GM23338 (cell line): ENCODE results near the gene MAP2K5. TPM values are rescaled to one million over a fixed set of nuclear protein-coding genes. Genes with fewer than 3 reads are reported as not detected.

Experiments
- ATAC-seq: fragments of 200-7000 bp; cut with Tn5 transposase; 3 replicates; pipeline ENCODE4 v1.9.1; 2020
- DNase-seq: peaks from one replicate; pipeline ENCODE4 v3.0.0-alpha.2; 2015; ENCODE audit warnings: low spot score
- H2AFZ ChIP-seq: fragments of 200-600 bp; sonication (generic); 2 replicates; pipeline ENCODE4 v1.8.0; 2016; ENCODE audit warnings: antibody characterized with exemption, mild to moderate bottlenecking, moderate library complexity
- H3F3A ChIP-seq: fragments of 200-600 bp; sonication (generic); replicated peaks from 2 replicates; pipeline ENCODE4 v1.8.0; 2017; ENCODE audit warnings: antibody characterized with exemption, mixed run types, low read depth
- H3K27ac ChIP-seq: fragments of 200-600 bp; sonication (generic); 2 replicates; pipeline ENCODE4 v1.6.1; 2016; ENCODE audit warnings: low read depth
- H3K27me3 ChIP-seq: fragments of 200-600 bp; sonication (generic); 2 replicates; pipeline ENCODE4 v1.8.0; 2016; ENCODE audit warnings: mild to moderate bottlenecking, mixed run types, moderate library complexity; ENCODE audit not compliant: insufficient read depth
- H3K36me3 ChIP-seq: fragments of 200-600 bp; sonication (generic); 2 replicates; pipeline ENCODE4 v1.8.0; 2016; ENCODE audit warnings: mild to moderate bottlenecking; ENCODE audit not compliant: insufficient read depth
- H3K4me1 ChIP-seq: fragments of 200-600 bp; sonication (generic); 2 replicates; pipeline ENCODE4 v1.8.0; 2016; ENCODE audit warnings: mild to moderate bottlenecking, moderate library complexity; ENCODE audit not compliant: insufficient read depth
- H3K4me2 ChIP-seq: fragments of 200-600 bp; sonication (generic); 2 replicates; pipeline ENCODE4 v1.7.1; 2017; ENCODE audit warnings: mixed run types
- H3K4me3 ChIP-seq: fragments of 200-600 bp; sonication (generic); 2 replicates; pipeline ENCODE4 v1.6.1; 2016; ENCODE audit warnings: mixed run types
- H3K79me2 ChIP-seq: fragments of 200-600 bp; sonication (generic); replicated peaks from 2 replicates; pipeline ENCODE4 v1.8.0; 2017; ENCODE audit warnings: mild to moderate bottlenecking; ENCODE audit not compliant: insufficient read depth
- H3K9me2 ChIP-seq: fragments of 200-600 bp; sonication (generic); 2 replicates; pipeline ENCODE4 v1.8.0; 2017; ENCODE audit not compliant: insufficient read depth
- H4K20me1 ChIP-seq: fragments of 200-600 bp; sonication (generic); replicated peaks from 2 replicates; pipeline ENCODE4 v1.8.0; 2017; ENCODE audit warnings: mild to moderate bottlenecking; ENCODE audit not compliant: insufficient read depth
- H3K27ac Mint-ChIP-seq: 2 replicates; pipeline ENCODE4 v1.8.0; 2020; ENCODE audit warnings: inconsistent platforms, mild to moderate bottlenecking, moderate library complexity, mixed read lengths
- H3K27me3 Mint-ChIP-seq: 3 replicates; pipeline ENCODE4 v1.8.0; 2022; ENCODE audit warnings: low read depth, mild to moderate bottlenecking, moderate library complexity, mixed read lengths, inconsistent platforms; ENCODE audit not compliant: insufficient read depth, poor library complexity
- H3K36me3 Mint-ChIP-seq: 3 replicates; pipeline ENCODE4 v1.8.0; 2021; ENCODE audit warnings: low read depth, mild to moderate bottlenecking, inconsistent platforms, moderate library complexity, mixed read lengths
- H3K4me1 Mint-ChIP-seq: 3 replicates; pipeline ENCODE4 v1.8.0; 2020; ENCODE audit warnings: mild to moderate bottlenecking, inconsistent platforms, mixed read lengths
- H3K4me3 Mint-ChIP-seq: 3 replicates; pipeline ENCODE4 v1.8.0; 2021; ENCODE audit warnings: moderate library complexity, mild to moderate bottlenecking, inconsistent platforms, mixed read lengths
- H3K9me3 Mint-ChIP-seq: 3 replicates; pipeline ENCODE4 v1.8.0; 2020; ENCODE audit warnings: moderate library complexity, mild to moderate bottlenecking, inconsistent platforms, mixed read lengths
- CREB1 ChIP-seq: fragments of 250-450 bp; sonication (Bioruptor Pico); IDR thresholded peaks from 2 replicates; pipeline ENCODE4 v1.5.0; 2020; ENCODE audit warnings: low read depth, mild to moderate bottlenecking, moderate library complexity
- EZH2 ChIP-seq: fragments of 200-600 bp; sonication (generic); IDR thresholded peaks from one replicate; pipeline ENCODE4 v1.8.0; 2017; ENCODE audit warnings: antibody characterized with exemption, mild to moderate bottlenecking, low read depth; ENCODE audit not compliant: unreplicated experiment
- EZH2phosphoT487 ChIP-seq: fragments of 200-600 bp; sonication (generic); IDR thresholded peaks from one replicate; pipeline ENCODE4 v1.8.1; 2018; ENCODE audit warnings: antibody characterized with exemption; ENCODE audit not compliant: unreplicated experiment
- JUNB ChIP-seq: IDR thresholded peaks from one replicate; pipeline ENCODE4 v1.6.1; 2016; ENCODE audit warnings: antibody characterized with exemption; ENCODE audit not compliant: unreplicated experiment
- NANOG ChIP-seq: IDR thresholded peaks from 2 replicates; pipeline ENCODE4 v1.6.1; 2016; ENCODE audit warnings: antibody characterized with exemption, borderline replicate concordance
- POLR2AphosphoS5 ChIP-seq: IDR thresholded peaks from 2 replicates; pipeline ENCODE4 v1.6.1; 2016; ENCODE audit warnings: antibody characterized with exemption, low read depth
- STAT1 ChIP-seq: IDR thresholded peaks from one replicate; pipeline ENCODE4 v1.6.1; 2016; ENCODE audit warnings: antibody characterized with exemption; ENCODE audit not compliant: unreplicated experiment
- ZNF114 ChIP-seq: fragments of 250-450 bp; sonication (Bioruptor Pico); IDR thresholded peaks from 2 replicates; pipeline ENCODE4 v1.5.0; 2020; ENCODE audit warnings: mild to moderate bottlenecking, moderate library complexity
- ZNF331 ChIP-seq: fragments of 250-450 bp; sonication (Bioruptor Pico); IDR thresholded peaks from 2 replicates; pipeline ENCODE4 v1.5.0; 2020; ENCODE audit warnings: low read depth, mild to moderate bottlenecking, moderate library complexity
- polyA plus RNA-seq: library from polyadenylated mRNA; unstranded; fragments of >200 nt; fragmentation: Nextera tagmentation; extraction: Ambion mirVana; gene quantifications from 2 replicates; pipeline ENCODE4 v1.2.1, GENCODE V29; 2016
- total RNA-seq: library from RNA; depleted of rRNA; stranded (reverse); fragments of >200 nt; shearing (Covaris generic); gene quantifications from 2 replicates; pipeline ENCODE4 v1.2.3, GENCODE V29; 2014
- TF ChIP-seq, protein P1 (sequence below): fragments of 250-450 bp; sonication (Bioruptor Pico); IDR thresholded peaks from 2 replicates; pipeline ENCODE4 v1.5.0; 2020; ENCODE audit warnings: mild to moderate bottlenecking, moderate library complexity
- TF ChIP-seq, protein P2 (sequence below), 2 experiments: fragments of 200-600 bp in 1 of 2; sonication (generic) in 1 of 2; conservative IDR thresholded peaks; 2 replicates each; pipeline versions ENCODE4 v1.5.1 to v1.6.1; 2016 to 2017; ENCODE audit warnings: antibody characterized with exemption in 2 of 2, low read depth in 2 of 2, mild to moderate bottlenecking in 2 of 2, moderate library complexity in 1 of 2
- TF ChIP-seq, protein P3 (sequence below): IDR thresholded peaks from 2 replicates; pipeline ENCODE4 v1.6.1; 2016; ENCODE audit warnings: antibody characterized with exemption
- TF ChIP-seq, protein P4 (sequence below): IDR thresholded peaks from one replicate; pipeline ENCODE4 v1.6.1; 2018; ENCODE audit warnings: antibody characterized with exemption; ENCODE audit not compliant: unreplicated experiment

Gene MAP2K5
- total and polyA plus RNA-seq, 2 experiments from 2014 or later = 6.5 to 13.6 TPM

DNA sequence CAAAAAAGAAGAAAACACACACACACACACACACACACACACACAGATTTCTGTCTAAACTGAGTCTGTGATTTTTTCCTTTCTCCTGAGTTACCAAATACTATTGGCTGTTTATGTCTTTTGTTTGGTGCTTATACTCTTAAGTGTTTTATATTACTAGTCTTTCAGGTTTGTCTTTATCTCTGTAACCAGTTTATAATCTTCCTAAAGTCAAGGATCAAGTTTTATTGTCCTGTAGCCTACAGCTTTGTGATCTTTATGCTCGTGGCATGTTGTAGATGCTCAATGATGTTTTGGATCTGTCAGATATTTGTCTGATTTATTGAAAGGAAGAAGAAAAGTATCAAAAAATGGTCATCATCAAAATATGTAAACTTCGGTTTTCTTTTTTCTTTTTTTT, 4.6 kb downstream of the MAP2K5 start:
- TF ChIP-seq POLR2AphosphoS5 (no peak), EZH2phosphoT487 (no peak), ZNF114 (CRISPR knock-in tag) (no peak), EZH2 (no peak), STAT1 (no peak), JUNB (no peak), ZNF331 (CRISPR knock-in tag) (no peak), NANOG (no peak), CREB1 (CRISPR knock-in tag) (no peak)
- TF ChIP-seq, protein P1, sequence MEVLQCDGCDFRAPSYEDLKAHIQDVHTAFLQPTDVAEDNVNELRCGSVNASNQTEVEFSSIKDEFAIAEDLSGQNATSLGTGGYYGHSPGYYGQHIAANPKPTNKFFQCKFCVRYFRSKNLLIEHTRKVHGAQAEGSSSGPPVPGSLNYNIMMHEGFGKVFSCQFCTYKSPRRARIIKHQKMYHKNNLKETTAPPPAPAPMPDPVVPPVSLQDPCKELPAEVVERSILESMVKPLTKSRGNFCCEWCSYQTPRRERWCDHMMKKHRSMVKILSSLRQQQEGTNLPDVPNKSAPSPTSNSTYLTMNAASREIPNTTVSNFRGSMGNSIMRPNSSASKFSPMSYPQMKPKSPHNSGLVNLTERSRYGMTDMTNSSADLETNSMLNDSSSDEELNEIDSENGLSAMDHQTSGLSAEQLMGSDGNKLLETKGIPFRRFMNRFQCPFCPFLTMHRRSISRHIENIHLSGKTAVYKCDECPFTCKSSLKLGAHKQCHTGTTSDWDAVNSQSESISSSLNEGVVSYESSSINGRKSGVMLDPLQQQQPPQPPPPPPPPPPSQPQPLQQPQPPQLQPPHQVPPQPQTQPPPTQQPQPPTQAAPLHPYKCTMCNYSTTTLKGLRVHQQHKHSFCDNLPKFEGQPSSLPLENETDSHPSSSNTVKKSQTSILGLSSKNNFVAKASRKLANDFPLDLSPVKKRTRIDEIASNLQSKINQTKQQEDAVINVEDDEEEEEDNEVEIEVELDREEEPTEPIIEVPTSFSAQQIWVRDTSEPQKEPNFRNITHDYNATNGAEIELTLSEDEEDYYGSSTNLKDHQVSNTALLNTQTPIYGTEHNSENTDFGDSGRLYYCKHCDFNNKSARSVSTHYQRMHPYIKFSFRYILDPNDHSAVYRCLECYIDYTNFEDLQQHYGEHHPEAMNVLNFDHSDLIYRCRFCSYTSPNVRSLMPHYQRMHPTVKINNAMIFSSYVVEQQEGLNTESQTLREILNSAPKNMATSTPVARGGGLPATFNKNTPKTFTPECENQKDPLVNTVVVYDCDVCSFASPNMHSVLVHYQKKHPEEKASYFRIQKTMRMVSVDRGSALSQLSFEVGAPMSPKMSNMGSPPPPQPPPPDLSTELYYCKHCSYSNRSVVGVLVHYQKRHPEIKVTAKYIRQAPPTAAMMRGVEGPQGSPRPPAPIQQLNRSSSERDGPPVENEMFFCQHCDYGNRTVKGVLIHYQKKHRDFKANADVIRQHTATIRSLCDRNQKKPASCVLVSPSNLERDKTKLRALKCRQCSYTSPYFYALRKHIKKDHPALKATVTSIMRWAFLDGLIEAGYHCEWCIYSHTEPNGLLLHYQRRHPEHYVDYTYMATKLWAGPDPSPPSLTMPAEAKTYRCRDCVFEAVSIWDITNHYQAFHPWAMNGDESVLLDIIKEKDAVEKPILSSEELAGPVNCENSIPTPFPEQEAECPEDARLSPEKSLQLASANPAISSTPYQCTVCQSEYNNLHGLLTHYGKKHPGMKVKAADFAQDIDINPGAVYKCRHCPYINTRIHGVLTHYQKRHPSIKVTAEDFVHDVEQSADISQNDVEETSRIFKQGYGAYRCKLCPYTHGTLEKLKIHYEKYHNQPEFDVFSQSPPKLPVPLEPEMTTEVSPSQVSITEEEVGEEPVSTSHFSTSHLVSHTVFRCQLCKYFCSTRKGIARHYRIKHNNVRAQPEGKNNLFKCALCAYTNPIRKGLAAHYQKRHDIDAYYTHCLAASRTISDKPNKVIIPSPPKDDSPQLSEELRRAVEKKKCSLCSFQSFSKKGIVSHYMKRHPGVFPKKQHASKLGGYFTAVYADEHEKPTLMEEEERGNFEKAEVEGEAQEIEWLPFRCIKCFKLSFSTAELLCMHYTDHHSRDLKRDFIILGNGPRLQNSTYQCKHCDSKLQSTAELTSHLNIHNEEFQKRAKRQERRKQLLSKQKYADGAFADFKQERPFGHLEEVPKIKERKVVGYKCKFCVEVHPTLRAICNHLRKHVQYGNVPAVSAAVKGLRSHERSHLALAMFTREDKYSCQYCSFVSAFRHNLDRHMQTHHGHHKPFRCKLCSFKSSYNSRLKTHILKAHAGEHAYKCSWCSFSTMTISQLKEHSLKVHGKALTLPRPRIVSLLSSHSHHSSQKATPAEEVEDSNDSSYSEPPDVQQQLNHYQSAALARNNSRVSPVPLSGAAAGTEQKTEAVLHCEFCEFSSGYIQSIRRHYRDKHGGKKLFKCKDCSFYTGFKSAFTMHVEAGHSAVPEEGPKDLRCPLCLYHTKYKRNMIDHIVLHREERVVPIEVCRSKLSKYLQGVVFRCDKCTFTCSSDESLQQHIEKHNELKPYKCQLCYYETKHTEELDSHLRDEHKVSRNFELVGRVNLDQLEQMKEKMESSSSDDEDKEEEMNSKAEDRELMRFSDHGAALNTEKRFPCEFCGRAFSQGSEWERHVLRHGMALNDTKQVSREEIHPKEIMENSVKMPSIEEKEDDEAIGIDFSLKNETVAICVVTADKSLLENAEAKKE (CRISPR knock-in tag) = no peak
- TF ChIP-seq, protein P2, sequence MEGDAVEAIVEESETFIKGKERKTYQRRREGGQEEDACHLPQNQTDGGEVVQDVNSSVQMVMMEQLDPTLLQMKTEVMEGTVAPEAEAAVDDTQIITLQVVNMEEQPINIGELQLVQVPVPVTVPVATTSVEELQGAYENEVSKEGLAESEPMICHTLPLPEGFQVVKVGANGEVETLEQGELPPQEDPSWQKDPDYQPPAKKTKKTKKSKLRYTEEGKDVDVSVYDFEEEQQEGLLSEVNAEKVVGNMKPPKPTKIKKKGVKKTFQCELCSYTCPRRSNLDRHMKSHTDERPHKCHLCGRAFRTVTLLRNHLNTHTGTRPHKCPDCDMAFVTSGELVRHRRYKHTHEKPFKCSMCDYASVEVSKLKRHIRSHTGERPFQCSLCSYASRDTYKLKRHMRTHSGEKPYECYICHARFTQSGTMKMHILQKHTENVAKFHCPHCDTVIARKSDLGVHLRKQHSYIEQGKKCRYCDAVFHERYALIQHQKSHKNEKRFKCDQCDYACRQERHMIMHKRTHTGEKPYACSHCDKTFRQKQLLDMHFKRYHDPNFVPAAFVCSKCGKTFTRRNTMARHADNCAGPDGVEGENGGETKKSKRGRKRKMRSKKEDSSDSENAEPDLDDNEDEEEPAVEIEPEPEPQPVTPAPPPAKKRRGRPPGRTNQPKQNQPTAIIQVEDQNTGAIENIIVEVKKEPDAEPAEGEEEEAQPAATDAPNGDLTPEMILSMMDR (conservative IDR thresholded peaks at IDR 0.05; ENCODE audit: low read depth in 2 of 2) = no peak
- TF ChIP-seq, protein P3, sequence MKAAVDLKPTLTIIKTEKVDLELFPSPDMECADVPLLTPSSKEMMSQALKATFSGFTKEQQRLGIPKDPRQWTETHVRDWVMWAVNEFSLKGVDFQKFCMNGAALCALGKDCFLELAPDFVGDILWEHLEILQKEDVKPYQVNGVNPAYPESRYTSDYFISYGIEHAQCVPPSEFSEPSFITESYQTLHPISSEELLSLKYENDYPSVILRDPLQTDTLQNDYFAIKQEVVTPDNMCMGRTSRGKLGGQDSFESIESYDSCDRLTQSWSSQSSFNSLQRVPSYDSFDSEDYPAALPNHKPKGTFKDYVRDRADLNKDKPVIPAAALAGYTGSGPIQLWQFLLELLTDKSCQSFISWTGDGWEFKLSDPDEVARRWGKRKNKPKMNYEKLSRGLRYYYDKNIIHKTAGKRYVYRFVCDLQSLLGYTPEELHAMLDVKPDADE = no peak
- TF ChIP-seq, protein P4, sequence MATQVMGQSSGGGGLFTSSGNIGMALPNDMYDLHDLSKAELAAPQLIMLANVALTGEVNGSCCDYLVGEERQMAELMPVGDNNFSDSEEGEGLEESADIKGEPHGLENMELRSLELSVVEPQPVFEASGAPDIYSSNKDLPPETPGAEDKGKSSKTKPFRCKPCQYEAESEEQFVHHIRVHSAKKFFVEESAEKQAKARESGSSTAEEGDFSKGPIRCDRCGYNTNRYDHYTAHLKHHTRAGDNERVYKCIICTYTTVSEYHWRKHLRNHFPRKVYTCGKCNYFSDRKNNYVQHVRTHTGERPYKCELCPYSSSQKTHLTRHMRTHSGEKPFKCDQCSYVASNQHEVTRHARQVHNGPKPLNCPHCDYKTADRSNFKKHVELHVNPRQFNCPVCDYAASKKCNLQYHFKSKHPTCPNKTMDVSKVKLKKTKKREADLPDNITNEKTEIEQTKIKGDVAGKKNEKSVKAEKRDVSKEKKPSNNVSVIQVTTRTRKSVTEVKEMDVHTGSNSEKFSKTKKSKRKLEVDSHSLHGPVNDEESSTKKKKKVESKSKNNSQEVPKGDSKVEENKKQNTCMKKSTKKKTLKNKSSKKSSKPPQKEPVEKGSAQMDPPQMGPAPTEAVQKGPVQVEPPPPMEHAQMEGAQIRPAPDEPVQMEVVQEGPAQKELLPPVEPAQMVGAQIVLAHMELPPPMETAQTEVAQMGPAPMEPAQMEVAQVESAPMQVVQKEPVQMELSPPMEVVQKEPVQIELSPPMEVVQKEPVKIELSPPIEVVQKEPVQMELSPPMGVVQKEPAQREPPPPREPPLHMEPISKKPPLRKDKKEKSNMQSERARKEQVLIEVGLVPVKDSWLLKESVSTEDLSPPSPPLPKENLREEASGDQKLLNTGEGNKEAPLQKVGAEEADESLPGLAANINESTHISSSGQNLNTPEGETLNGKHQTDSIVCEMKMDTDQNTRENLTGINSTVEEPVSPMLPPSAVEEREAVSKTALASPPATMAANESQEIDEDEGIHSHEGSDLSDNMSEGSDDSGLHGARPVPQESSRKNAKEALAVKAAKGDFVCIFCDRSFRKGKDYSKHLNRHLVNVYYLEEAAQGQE = no peak
- Mint-ChIP-seq H3K4me1 (peaks cover 27% of the 10 kb centered on the region), H3K9me3 (no peaks in the 10 kb centered on the region), H3K27ac (no peak overlapping the region), H3K36me3 (peaks cover 5% of the 10 kb centered on the region; the same call in 2 of the 3 replicates), H3K4me3 (no peak overlapping the region), H3K27me3 (peaks cover 5% of the 10 kb centered on the region)
- Histone ChIP-seq H3K27ac (no peak overlapping the region), H3K4me3 (no peak overlapping the region), H3K36me3 (no peaks in the 10 kb centered on the region; the same call in 1 of the 2 replicates), H4K20me1 (no peaks in the 10 kb centered on the region), H3K27me3 (no peaks in the 10 kb centered on the region), H3F3A (no peaks in the 10 kb centered on the region; the same call in 1 of the 2 replicates), H3K4me1 (peaks cover 26% of the 10 kb centered on the region), H3K9me2 (no peaks in the 10 kb centered on the region), H3K4me2 (no peak overlapping the region), H2AFZ (no peak overlapping the region), H3K79me2 (0 out of 2 replicates have a peak, but pooled peaks cover 4% of the 10 kb centered on the region)
- ATAC-seq (no peak), DNase-seq (no peak)
